ENCODE results near the gene MAL.

GRCh38 chr2:94978917-94979316 lies 46.6 kb upstream of the MAL start:
- TF ChIP-seq NFRKB (IDR thresholded peaks at IDR 0.05) (no peak), SP1 (IDR thresholded peaks at IDR 0.05) (no peak), SUZ12 (IDR thresholded peaks at IDR 0.05) (no peak), L3MBTL2 (conservative IDR thresholded peaks at IDR 0.05) (no peak), ZNF384 (IDR thresholded peaks at IDR 0.05) (no peak)
